Measurements from ENCODE around the gene DEF6. TPM values are rescaled to one million over a fixed set of nuclear protein-coding genes. Genes with fewer than 3 reads are reported as not detected.

DEF6 gene
- total RNA-seq, 4 donors from 2014 or later = 0.78 to 4.6 (median 4.3) TPM

- WGBS, 2 donors (ENCODE audit: low coverage in 1 of 2) = 84 to 96% methylated on average over 4 to 7 of the region's 9 CpGs
- no peak for ATAC-seq
- no peaks in the 10 kb centered on the region for H3K36me3 ChIP-seq
Observed at GRCh38 chr6:35309611-35310264, 12.1 kb downstream of the DEF6 start.

GRCh38 chr6:35310265-35310831, 12.7 kb downstream of the DEF6 start:
- WGBS, 2 donors (ENCODE audit: low coverage in 1 of 2) = 85 to 86% methylated on average over 5 to 6 of the region's 6 CpGs
- Histone ChIP-seq H3K4me1 (no peaks in the 10 kb centered on the region), H3K9me3 (no peaks in the 10 kb centered on the region), H3K4me3 (no peak overlapping the region), H3K36me3 (no peaks in the 10 kb centered on the region), H3K27me3 (peaks cover 5% of the 10 kb centered on the region), H3K27ac (no peak overlapping the region)
- TF ChIP-seq POLR2AphosphoS5 (IDR thresholded peaks at IDR 0.05) (no peak), CTCF (IDR thresholded peaks at IDR 0.05) (no peak), POLR2A (IDR thresholded peaks at IDR 0.05) (no peak), EP300 (IDR thresholded peaks at IDR 0.05) (no peak)
- no peak for ATAC-seq

More at GRCh38 chr6:35309611-35310264, 12.1 kb downstream of the DEF6 start:
- H3K27ac ChIP-seq = no peak overlapping the region
- TF ChIP-seq POLR2AphosphoS5 (IDR thresholded peaks at IDR 0.05) (no peak), EP300 (IDR thresholded peaks at IDR 0.05) (no peak), CTCF (IDR thresholded peaks at IDR 0.05) (no peak), POLR2A (IDR thresholded peaks at IDR 0.05) (no peak)
- no peaks in the 10 kb centered on the region for H3K4me1 ChIP-seq
- H3K27me3 ChIP-seq = peaks cover 5% of the 10 kb centered on the region
- H3K4me3 ChIP-seq = no peak overlapping the region
- H3K9me3 ChIP-seq = no peaks in the 10 kb centered on the region

GRCh38 chr6:35311390-35312075, 13.9 kb downstream of the DEF6 start:
- Histone ChIP-seq H3K4me3 (no peak overlapping the region), H3K9me3 (no peaks in the 10 kb centered on the region), H3K4me1 (no peaks in the 10 kb centered on the region), H3K36me3 (no peaks in the 10 kb centered on the region), H3K27me3 (peaks cover 5% of the 10 kb centered on the region), H3K27ac (no peak overlapping the region)
- 73 to 83% methylated on average over 1 to 5 of the region's 6 CpGs for WGBS, 2 donors (ENCODE audit: low coverage in 1 of 2)
- TF ChIP-seq EP300 (IDR thresholded peaks at IDR 0.05) (no peak), POLR2AphosphoS5 (IDR thresholded peaks at IDR 0.05) (no peak), CTCF (IDR thresholded peaks at IDR 0.05) (no peak), POLR2A (IDR thresholded peaks at IDR 0.05) (no peak)
- no peak for ATAC-seq

- WGBS, 2 donors (ENCODE audit: low coverage in 1 of 2) = 92% methylated on average over 5 of the region's 19 CpGs; no CpG with 5 or more reads in 1 of the 2 donors
- H3K27ac ChIP-seq = no peak overlapping the region
- H3K36me3 ChIP-seq = no peaks in the 10 kb centered on the region
- peaks cover 5% of the 10 kb centered on the region for H3K27me3 ChIP-seq
- no peaks in the 10 kb centered on the region for H3K4me1 ChIP-seq
- ATAC-seq = no peak
- H3K9me3 ChIP-seq = no peaks in the 10 kb centered on the region
- no peak overlapping the region for H3K4me3 ChIP-seq
- TF ChIP-seq EP300 (IDR thresholded peaks at IDR 0.05) (no peak), POLR2A (IDR thresholded peaks at IDR 0.05) (no peak), CTCF (IDR thresholded peaks at IDR 0.05) (no peak), POLR2AphosphoS5 (IDR thresholded peaks at IDR 0.05) (no peak)
Observed at GRCh38 chr6:35312076-35312800, 14.6 kb downstream of the DEF6 start.
